HG03103 (cell line): ENCODE results near the gene AGBL4.

ENCODE experiments used
- ATAC-seq: cut with Tn5 transposase; IDR thresholded peaks from one replicate; pipeline ENCODE4 v1.9.1; 2021; ENCODE audit warnings: low read depth; ENCODE audit not compliant: unreplicated experiment

The AGBL4 gene

DNA sequence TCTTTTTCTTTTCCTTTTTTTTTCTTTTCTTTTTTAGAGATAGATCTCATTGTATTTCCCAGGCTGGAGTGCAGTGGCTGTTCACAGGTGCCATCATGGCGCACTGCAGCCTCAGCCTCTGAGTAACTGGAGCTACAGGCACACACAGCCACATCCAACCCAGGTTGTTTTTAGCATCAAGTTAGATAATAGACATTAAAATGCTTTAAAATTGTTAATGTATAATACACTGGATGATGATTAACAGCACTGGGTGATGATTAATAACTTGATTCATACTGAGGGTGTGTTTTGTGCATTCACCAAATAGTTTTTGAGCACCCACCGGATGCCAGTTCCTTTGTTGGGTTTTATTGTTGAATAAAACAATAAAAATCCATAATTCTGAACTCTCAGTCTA is 1322.3 kb downstream of the AGBL4 start:
- ATAC-seq: no peak

DNA sequence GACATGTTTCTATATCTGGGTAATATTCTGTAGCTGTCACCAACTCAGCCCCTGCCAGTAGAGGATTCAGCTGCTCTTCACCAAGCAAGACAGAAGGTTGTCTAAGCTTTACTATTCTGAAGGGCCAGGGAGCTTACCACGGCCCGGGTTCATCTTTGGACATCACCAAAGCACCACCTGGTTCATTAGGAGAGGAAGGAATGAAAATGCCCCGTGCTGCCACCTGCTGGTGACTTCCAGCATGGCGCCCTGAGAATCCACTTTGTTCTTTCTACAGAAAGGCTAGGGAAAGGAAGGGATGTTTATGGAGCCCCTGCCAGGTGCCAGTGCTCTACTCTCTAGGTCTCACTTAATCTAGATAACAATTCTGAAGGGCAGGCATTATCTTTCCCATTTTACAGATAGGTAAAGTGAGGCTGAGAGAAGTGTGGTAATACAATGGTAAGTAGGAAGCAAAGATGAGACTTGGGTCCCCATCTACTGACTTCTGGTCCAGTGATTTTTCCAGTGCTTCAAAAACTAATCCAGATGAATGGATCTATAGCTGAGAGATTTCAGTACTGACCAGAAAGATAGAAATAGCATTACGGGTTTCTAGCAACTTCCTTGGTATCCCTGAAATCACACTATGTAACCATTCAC is 1326.6 kb downstream of the AGBL4 start:
- ATAC-seq: peak; percentile 68

DNA sequence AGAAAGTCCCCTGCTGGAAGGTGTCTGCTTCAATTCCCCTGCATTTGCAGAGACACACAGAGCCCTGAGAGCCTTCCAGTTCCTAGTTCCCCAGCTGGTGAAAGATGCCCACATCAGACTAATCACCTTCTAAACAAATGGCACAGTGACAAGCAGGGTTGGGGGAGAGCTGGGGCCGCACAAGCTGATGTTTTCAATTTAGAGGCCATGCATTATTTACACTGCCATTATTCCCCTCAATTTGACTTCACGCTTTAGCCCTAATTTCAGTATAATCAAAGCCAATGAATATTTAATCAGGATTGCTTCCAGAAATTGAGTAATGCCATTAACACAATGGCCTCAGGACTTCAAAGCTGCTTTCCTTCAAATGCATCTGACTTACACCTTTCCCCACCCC is 1328.6 kb downstream of the AGBL4 start:
- no peak for ATAC-seq

DNA sequence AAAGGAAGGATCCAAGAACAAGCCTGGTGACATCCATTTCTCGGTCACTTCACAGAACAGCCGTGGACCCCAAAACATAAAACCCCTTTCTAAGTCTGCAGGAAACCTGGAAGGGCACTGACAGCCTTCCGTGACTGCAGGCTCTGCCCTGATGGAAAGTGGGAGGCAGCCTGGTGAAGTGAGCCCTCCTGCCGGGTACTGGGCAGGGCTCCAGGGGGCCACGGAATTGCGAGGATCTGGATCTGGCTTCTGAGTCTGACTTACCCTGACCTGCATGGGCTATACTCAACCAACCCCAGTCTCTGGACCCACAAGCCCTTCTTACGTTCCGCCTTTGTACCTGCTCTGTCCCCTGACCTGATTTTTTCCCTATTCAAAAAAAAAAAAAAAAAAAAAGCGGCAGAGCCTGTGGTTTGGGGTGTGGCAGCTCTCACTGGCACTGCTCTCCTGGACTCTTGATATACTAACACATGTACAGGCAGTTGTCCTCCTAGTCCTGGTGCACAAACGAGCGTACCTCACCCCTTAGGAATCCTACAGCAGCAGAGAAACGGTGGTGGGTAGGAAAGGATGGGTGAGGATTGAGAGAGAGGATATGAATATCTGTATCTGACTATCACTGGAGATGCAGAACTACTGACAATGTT is 1330.0 kb downstream of the AGBL4 start:
- ATAC-seq: no peak

DNA sequence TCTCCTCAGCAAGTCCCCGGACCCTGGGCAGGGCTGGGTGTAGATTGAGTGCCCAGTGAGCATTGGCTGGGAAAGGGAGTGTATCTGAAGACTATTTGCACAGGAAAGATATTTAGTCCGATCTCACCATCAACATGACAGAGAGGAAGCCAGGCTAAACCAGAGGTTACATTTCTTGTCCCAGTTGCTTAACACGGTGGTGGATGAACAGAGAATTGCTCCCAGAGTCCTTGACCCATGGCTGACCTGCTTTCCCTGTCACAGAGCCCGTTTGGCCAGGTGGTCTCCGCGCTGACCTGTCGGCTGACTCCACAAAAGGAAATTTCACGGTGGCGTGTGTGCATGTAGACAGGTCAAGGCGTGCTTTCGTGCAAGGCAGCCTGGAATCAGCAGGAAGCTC is 1330.6 kb downstream of the AGBL4 start:
- no peak for ATAC-seq

DNA sequence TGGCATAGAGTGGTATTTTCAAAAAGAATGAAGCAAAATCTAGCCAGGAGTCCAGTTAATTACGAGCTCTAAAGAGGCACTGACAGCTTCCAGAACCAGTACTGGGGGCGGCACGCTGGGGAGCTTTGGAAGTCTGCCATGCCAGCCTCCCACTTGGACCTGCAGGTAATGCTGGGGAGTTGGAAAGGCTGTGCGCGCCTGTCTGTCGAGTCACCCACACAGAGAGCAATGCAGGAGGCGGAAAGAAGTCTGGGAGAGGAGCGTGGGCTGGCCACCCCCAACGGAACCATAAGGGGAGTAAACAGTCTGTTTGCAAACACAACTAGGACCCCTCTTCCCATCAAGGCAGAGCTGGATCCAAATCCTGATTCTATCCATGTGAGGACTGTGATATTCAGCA is 1331.5 kb downstream of the AGBL4 start:
- ATAC-seq: no peak

DNA sequence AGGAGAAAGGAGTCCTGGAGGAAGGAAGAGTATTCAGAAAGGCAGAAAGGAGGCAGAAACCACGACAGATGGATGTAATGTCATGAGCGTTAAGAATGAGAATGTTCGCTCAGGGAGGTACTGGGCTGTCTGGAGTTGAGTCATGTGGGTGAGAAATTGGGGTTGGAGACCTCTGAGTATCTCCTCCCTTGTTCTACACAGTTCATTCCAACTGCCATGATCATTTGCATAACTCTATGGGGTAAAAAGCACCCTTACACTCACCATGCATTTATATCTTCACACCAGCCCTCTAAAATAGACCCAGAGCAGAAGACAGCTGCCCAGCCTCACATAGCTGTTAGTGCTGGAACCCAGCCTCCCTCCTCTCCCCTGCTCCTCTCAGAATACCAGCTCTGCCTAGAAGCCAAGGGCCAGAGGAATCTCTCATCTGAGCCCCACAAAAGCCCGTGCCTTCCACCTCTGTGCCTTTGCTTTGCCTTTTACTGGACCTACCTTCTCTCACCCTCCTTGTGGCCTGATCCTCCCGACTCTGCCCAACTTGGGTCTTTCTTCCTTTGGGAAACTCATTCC is 1332.2 kb downstream of the AGBL4 start:
- ATAC-seq: no peak

DNA sequence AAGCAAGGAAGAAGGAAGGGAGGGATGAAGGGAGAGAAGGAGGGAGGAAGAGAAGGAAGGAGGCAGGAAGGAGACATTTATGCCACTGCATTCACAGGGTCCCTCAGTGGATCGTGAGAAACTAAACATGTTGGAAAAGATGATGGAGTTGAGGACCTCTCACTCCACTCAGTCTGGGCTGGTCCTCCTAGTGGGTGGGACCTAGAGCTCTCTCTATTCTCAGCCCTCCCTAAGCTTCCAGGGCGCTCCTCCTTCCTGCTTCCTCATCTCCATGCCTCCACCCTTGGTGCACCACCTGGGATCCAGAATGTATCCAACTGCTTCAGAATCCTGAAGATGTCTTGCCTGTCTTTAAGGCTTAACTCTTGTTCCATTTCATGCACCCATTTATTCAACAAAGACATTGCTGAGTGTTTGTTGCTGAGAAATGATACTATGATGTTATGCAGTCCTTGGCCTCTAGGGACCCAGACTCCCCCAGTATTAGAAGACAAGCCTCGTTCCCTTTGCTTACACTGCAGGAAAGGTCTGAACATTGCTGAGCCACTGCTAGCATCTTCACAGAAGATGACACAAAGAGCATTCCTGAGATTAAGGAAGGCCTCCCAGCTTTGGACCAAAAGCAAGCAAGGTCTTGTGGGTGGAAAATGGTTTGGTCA is 1335.5 kb downstream of the AGBL4 start:
- peak; percentile 79 for ATAC-seq

DNA sequence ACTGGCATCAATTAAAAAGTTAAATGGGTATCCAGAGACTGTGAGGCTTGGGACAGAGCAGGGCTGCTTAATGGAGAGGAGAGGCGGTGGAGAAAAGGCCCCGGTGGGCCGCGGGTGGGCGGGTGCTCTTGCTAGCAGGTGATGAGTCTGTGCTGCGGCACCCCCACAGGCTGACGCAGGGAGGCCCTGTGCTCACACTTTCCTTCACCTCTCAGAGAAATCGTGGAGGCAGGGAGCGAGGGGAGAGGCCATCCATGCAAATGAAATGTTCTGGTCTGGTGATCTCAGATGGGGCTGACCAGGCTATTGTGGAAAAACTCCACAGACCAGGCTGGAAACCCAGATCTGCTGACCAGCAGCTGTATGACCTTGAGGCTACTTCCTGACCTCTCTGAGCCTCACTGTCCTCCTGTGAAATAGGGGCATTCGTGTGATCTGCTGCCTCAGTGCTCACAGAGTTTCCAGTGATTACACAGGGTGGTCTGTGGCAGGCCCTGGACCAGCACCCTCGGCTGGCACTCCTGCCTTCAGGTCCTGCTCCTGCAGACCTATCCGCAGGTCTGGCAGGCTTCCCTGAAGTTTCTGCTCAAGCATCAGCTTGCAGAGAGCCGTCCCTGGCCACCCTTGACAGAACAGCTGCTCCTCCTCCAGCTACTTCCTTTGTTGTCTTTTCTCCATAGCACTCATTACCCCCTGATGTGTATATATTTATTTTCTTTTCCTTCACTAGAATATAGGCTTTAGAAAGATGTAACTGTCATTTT is 1336.3 kb downstream of the AGBL4 start:
- no peak for ATAC-seq

DNA sequence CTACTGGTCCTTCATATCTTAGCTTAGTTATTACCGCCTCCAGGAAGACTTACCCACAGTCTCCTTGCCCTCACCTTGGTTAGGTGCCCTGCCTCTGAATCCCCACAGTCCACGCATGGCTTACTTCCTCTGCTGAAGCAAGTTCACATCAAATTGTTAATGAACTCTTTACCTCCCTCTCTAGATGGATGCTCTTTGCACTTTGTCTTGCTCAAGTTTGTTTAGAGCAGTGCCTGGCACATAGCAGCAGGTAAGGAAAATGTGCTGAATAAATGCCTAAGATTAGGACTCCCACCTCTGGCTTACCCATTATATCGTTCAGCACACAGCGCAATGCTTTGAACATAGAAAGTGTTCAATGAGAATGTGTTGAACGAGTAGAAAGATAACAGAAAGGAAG is 1337.6 kb downstream of the AGBL4 start:
- ATAC-seq: no peak

DNA sequence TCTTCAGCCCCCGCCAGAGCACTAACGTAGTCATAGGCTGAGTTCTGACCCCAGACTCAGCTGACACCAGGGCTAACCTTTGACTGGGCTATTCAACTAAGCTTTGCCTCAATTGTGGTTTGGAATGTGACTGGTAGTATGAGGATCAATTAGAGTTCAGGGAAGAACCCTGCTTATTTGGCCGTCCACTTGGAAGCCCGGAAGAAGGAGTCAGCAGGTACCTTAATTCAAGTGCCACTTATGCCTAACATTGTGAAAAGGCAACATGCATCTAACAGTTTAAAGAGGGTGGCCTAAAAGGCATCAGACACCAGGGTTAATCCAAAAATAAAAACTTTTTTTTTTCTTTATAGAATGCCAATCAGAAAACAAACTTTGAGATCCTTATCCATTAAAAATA is 1339.4 kb downstream of the AGBL4 start:
- no peak for ATAC-seq

DNA sequence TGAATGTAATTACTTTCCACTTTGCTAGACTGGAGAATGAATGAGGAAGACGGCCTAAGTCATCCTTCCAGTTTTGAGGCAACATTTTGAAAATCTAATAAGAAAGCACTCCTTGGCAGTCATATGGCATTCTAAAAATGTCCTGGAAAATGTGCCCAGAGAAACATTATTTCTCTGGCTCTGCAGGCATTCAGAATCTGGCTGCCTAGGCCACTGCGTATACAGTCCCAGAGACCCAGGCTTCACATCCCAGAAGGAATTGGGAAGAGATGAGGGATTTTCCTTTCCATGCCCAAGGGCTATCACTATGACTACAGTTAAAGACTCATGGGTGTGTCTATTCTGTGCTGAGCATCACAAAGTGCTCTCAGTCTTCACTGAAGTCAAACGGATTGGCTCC is 1339.9 kb downstream of the AGBL4 start:
- no peak for ATAC-seq

DNA sequence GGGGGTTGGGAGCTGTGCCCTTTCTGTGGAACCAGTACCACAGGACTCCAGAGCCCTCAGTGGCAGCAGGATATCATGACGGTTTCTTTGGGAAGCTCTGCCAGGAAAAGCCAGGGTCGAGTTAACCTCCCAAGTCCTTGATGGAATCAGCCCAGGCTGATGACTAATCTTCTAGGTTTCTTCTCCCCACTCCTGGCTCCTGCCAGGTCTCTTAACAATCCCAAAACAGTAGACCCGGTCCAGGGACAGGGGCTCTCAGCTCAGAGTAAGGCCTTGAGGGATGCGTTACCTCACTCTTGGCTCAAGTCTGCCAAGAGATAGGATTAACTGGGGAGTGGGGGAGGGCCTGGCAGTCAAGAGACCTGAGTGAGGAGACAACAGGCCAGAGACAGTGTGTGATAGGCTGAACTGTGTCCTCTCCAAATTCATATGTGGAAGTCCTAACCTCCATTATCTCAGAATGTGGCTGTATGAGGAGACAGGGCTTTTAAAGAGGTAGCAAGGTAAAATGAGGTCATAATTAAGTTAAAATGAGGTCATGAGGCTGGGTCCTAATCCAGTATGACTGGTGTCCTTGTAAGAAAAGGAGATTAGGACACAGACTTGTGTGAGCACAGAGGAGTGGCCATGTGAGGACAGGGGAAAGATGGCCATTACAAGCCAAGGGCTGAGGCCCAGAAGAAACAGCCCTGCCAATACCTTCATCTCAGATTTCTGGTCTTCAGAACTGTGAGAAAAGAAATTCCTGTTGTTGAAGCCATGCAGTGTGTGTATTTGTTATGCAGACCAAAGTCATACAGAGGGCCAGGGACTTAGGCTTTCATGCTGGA is 1342.1 kb downstream of the AGBL4 start:
- ATAC-seq: no peak

DNA sequence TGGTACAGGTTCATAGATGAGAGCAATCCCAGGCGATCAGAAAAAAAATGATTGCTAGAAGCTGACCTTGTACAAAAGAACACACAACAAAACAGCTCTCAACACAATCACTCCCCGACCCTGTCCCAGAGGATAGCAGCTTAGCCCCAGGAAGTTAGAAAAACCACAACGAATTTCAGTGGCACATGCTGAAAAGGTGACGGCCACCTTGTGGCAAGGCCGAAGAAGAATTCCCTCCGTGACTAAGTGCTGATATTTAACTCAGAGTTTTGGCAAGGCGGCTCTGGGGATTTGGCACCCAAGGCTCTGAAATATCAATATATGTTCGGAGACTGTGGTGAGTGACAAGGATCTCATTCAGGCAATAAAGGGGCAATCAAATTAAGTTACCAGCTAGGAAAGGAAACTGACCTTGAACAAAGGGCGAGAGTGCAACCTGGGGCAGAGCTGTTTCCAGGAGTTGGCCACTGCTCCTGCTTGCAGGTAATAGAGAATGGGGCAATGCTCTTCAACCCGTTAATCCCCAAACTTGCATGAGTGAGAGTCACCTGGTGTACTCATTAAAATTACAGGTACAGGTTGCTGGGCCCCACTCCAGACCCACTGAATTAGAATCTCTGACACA is 1343.2 kb downstream of the AGBL4 start:
- no peak for ATAC-seq

DNA sequence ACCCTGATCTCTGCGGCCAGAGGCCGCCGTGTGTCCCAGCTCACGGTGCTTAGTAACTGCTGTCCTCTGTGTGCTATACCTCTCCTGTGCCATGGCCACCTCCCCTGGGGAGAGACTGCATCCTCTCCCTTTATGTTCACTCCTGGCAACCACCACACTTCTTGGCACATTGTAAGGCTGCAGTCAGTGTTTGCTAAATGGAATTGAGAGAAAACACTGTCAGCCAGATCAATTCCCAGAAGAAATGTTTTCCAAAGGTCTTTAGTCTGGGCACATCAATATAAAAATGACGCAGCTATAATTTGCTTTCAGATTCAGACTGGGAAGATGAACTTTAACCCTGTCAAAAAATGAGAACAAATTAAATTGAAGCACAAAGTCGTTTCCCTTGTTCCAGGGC is 1343.9 kb downstream of the AGBL4 start:
- ATAC-seq: no peak

DNA sequence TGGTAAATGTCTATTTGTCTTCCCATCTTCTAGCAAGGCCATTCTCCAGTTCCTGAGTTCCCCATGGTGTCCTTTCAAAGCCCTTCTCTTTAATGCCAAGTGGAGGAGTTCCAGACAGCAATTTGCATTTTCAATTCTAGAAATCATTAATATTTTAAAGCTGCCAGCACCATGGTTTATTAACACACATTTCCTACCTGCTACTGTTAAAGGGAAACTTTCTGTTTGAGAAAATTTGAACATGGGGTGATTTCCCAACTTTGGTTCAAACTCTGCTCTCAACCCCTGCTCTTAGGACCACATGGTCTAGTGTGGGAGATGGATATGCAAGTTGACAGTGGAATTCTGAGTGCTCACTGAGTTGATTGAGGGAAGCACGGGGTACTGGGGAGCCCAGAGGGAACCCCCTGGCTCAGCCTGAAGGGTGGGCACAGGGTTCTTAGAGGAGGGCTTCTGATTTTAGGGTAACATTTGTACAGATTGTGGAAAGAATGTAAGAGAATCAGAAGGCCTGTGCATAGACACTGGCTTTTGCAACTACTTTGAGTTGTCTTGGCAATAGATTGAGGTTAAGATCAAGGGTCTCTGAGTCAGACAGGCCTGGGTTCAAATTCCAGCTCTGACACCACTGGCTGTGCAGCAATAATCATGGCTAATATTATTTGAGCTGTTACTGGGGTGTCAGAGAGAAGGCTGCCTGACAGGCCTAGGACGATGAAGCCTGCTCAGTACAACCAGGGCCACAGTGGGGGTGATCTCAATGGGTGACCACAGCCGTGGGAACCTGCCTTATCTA is 1344.8 kb downstream of the AGBL4 start:
- no peak for ATAC-seq

DNA sequence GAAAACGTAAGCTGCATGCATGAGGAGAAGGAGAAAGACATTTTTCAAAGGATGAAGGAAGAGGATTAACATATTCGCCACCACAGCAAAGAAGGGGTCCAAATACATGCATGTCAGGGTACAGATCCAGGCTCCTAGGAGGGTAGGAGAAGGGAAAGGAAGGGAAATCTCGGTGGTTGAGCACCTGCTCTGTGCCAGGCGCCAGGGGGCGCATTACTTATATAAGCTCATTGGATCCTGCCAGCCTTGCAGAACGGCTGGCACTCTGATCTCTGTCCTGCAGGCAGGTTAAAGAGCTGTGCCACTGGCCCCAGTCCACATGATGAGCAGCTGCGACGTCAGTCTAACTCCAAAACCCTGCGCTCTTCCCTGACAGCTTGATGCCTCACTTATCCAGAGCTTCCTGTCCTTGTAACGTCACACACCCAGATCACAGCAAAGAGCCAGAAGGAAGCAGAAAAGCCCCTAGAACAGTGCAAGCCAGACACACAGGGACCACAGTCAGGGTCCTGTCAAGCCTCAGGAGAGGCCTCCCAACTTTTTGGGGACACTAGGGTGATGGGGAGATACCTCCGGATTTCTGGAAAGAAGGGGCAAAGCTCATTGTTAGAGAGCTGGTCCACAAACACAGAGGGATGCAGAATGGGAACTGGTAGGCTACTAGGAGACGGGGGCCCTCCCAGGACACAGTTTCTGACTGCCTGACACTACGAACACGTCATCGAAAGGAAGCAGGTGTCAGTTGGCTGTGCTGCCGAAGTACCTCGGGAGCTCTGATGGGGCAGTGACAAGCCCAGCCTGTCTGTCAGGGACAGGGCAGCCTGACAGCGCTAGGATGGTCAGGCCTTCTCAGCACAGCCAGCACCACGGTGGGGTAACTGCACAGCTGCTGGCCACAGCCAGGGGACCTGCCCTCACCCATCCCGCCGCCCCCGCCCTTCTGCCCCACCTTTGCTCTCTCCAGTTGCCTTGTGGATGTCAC is 1346.2 kb downstream of the AGBL4 start:
- peak; percentile 71 for ATAC-seq

DNA sequence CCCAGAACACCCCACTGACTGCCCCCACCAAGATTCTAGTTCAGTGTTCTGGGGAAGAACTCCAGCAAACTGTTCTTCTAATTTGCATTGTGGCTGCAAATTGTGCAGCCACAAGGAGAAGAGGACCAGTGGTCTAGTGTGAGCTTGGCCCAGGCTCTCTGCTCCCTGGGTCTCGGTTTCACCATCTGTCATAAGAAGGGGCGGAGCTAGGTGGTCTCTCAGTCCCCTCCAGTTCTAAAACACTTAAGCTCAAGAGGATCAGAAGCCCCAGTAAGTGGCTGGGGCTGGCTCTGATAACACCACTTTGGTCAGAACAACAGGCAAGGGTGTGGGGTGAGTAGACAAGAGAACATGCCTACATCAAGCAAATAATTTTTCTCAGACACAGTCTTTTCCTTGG is 1346.9 kb downstream of the AGBL4 start:
- ATAC-seq: no peak
